NCI-H2107 treated with DMSO at 0.1 percent for 48 hours (cell line): ENCODE data around the gene WNT5B.

ENCODE experiments used
- DNase-seq: peaks from one replicate; lab custom pipeline; 2025; ENCODE audit not compliant: unreplicated experiment; lab: John Stamatoyannopoulos, UW

WNT5B gene

DNA sequence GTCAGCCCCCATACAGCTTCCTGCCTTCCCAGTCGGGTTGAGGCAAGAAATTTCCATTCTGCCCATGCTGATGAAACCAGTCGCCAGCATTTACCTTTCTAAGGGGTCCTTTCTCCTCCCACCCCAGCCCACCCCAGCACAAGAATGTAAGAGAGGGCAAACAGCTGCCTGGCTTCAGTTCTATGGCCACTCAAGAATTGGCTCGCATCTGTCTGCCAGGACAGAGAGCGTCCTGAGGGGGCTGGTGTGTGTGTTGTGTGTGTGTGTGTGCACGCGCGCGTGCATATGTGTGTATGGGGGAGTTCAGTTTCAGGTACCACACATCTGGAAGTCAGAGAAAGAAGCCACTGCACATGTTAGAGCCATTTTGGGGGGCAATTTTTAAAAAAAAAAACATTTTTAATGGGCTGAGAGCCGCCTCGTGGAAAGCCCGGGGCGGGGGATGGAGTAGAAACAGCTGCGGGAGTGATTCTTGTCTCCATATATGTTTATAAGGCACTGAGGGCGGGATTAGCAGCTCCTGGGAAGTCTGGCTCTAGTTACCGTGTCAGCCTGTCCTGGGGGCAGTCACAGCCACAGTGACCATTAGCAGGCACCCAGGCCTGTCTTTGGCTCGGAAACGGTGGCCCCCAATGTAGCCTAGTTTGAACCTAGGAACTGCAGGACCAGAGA is at the start of gene WNT5B:
Gene WNT5B (plus strand): TSS at position 566 of the 672 bp plus-strand sequence. CDS start 2,124 bp downstream, outside the sequence.
- DNase-seq: no peak

DNA sequence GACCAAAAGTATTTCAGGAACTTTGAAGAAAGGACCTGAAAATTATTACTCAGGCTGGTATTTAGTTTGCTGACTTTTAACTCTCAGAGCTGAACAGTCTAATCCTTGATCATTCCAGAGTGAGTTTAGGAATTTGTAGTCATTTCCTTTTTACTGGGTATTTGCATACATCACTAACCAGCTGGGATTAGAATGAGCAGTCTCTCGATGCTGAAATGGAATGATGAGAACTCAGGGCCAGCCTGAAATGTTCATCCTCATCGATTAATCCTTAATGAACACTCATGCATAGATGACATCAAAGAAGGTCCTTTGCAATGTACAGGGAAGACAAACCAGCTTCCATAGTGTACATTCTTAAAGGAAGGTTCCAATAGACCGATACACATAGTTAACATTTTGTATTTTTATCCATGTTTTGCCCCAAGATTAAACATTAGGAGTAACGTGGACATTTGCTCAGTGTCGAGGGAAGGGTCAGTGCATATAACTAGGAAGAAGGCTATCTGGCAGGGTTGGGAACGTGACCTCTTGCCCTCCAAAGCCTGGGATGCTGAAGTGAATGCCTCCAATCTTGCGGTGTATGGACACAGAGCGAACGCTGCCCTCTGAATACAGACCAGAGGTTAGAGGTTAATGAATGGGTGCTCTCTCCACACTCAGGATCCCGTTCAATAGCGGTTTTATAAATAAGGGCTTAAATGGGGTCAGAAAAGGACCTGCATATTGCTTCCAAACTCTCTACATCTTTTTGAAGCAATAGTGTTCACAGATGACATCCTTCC is 49.2 kb upstream of the WNT5B start:
- no peak for DNase-seq

DNA sequence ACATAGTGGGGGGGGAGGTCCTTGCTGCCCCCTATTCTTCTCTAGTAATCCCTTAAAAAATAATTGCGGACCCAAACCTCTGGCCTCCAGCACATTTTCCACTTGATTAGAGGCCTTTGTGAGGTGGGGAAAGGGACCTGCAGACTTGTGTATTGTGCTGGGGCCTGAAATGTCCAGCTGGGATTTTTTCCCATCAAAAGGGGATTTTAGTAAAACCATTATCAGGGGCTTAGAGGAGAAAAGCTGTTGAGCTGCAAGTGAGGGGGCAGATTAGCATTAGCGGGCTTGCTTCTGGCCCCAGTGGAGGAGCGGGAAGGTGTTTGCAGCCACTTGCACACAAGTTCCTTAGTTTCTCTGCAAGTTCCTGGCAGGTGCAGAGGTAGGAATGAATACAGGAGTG is 48.5 kb upstream of the WNT5B start:
- DNase-seq: no peak

DNA sequence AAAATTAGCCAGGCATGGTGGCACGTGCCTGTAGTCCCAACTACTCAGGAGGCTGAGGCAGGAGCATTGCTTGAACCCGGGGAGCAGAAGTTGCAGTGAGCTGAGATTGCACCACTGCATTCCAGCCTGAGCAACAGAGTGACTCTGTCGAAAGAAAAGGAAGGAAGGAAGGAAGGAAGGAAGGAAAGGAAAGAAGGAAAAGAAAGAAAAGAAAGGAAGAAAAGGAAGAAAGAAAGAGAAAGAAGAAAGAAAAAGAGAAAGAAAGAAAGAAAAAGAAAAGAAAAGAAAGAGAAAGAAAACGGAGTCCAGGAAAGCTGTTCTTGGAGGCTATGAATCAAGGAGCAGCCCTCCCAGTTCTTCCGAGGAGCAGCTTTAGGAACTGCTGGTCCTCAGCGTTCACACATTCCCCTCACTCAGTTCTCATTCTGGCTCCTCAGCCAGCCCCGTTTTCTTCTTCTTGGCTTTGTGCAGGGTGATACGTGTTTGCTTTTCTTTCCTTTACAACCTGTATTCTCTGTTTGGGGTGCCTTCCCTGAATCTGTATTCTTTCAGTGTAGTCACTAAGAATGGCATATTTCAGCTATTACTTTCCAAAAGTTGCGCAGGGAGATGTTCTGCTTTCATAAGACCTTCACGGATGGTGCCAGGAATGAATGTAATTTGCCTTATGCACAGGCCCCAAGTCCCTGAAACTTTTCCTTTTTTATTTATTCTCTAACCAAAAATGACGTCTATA is 46.9 kb upstream of the WNT5B start:
- DNase-seq: no peak

DNA sequence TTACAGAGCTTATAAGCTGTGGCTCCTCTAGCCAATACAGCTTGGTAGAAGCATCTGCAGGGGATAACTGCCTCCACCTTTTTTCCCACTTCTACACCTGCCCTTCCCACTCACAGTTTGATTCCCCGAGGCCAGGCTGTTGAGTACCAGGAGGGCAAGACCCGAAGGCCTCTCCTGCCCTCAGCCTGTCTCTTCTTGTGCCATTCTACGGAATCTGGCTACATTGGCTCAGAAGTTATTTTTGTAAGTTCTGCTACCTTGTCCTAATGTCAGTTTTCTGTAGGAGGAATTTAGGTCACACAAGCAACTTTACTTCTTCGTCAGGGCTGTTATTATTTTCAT is 46.4 kb upstream of the WNT5B start:
- no peak for DNase-seq

DNA sequence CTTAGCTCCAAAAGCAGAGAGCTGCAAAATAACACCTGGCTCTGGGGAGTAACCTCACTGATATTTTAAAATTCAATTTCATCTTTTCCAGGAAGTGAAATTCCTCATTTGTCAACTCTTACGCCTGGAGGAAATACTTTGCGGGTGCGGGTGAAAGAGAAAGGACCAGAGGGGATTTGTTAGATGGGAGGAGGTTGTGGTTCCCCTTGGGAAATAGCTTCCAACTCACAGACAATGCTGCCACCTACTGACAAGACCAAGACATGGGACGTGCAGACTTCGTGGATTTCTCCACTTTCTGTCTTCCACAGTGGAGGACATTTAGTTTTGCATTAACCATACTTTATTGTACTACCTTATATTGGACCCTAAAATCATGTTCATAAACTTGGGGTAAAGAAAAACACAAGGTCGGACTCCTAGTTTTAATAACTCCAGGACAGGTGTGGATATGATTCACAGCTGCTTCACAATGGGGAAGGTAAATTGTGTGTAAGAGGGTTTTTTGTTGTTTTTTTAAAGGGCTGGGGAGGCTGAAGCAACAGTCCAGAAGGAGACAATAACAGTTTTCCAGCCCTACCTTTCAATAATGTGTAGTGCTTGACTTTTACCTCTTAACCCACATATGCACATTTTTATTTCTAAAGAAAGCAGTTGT is 45.5 kb upstream of the WNT5B start:
- peak; percentile 73 for DNase-seq

DNA sequence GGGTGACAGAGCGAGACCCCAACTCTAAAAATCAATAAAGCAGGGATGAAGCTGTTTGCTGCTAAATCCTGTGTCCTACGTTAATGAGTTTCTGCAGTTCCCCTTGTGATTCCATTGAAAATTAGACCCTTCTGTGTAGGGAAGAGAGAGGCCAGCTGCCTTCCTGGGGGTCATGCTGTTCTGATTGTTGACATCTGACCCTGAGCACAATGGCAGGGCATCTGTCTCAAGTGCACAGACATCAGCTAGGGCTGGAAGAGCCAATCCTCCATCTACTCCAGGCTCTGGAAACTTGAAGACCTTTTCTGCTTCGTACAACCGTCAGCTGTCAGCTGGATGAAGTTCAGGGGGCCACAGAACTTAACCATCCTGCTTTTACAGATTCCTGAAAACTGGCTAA is 44.7 kb upstream of the WNT5B start:
- DNase-seq: no peak

DNA sequence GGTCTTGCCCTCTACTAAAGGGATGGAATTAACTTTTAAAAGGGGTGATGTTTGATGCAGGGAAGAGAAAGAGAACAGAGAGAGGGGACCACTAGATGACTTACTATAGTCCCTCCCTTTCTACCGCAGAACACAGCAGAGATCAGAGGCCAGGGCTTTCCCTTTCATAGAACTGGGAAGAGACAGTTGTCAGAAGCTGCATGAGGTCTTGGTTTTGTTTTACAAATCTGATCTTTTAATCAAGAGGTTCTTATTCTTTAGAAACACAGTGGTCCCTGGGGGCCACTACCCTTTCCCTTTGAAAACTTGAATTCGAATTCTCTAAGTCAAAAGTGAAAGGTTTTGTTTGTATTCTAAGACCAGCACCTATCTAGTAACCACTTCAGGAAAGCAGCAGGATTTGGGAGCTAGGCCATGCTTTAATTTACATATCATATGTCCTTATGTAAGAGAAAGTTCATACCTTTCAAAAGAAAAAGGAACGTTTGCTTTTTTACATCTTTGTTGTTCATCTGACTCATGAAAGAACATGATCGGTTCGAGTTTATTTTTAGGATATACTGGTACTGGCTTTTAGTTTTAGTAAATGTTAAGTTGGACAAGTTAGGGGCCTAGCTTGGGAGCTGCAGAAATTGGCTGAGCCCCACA is 41.0 kb upstream of the WNT5B start:
- peak; percentile 62 for DNase-seq

DNA sequence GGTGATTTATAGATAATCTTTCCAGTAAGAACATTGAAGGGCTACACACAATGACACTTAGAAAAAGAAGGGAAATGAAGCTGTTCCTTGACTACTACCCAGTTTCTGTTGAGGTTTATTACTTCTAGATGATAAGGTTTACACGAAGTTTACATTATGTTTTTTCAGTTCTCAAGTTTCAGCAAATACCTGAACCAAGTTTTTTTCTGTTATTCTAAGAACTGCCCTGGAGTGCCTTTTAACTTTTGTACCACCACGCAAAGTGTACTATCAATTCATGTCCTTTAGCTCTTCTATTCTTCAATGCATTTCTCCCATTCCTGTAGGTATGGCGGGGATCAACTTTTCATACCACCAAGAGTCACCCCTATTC is 40.5 kb upstream of the WNT5B start:
- DNase-seq: no peak

DNA sequence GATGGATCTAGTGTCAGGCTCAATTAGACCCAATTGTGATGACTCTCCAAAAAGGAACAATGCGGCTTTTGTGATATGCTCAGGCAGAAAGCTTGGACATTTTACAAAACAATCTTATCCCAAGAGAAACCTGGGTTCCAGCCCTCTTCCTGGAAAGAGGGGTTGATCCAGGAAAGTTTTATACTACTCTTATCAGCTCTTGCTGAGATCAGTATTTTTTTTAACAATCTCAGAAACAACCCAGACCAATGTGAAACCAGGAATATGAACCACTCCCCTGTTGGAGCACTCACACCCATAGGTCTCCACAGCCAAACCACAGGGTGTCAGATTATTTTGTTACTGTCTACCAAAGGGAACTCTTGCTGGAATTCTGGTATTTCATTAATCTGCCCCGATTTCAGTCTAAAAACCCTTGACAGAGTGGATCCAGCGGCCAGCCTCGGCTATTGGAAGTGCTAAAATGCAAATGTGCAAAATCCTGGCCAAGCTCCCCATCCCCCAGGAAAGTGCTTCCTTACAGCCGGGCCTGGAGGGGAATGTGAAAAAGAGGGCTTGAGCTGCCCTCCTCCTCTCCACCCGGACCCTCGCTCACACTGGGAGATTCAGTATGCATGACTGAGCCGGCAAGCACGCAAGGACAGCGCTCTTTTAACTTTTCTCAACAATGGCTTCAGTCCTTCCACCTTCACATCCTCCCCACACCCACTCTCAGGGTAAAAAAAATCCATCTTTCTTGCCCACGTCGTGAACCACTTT is 38.6 kb upstream of the WNT5B start:
- DNase-seq: peak; percentile 33

DNA sequence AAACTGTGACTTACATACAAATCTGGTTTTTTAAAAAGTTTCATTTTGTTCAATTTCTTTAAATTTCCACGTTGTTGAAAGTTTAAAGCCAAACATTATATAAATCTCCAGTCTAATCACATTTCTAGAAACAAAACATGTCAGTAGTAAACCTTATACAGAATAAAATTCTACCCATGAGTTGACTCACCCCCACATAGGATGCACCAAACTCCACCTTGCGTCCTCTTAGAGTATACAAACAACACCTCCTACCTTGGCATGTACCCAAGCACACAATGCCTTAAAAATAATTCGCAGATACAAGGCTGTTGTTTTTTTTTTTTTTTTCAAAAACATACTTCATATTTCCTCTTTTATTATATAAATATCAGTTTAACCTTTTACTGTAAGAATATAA is 38.0 kb upstream of the WNT5B start:
- peak; percentile 42 for DNase-seq

DNA sequence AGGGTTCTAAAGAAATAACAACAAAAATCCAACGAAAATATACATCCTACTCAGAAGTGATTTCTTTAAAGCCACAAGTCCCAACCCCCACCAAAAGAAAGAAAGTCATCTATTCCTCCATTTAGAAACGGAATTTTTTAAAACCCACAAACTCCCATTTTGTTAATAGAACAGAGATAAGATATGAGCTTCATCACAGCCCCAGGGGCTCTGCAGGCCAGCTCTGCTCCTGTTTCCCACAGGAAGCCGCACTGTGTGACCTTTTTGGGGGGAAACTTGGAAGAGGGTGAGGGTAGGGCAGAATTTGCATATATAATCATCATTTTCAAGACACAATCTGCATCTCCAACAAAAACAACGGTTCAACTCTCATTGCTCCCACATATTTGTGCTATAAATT is 37.5 kb upstream of the WNT5B start:
- DNase-seq: no peak

DNA sequence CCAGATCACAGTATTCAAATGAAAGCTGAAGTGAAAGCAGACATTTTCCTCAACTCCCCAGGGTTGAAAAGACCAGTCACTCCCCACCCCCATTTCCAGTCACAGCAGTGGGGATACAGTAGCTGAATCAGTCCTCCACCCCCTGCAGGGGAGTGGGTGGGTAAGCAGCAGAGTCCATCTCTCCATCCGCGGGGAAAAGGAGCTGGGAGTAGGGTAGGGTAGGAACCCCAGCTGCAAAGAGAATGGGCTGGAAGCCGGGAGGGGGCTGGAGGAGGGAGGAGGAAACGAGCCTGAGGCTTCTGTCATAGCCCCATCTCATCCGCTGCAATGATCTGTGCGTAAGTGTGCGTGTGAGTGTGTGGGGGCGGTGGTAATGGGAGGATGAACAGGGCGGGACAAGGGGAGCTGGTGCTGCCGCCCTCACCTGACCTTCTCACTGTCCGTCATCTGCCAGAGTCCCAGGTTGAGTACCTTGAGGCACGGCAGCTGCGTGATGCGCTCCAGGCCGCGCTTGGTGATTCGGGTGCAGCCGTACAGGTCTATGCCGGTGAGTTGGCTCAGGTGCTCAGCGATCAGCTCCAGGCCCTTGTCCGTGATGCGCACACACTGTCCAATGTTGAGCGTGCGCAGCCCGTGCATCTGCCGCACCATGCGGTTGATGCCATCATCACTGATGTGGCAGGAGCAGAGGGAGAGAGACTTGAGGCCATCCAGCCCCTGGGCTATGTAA is 36.4 kb upstream of the WNT5B start:
- DNase-seq: peak; percentile 39

DNA sequence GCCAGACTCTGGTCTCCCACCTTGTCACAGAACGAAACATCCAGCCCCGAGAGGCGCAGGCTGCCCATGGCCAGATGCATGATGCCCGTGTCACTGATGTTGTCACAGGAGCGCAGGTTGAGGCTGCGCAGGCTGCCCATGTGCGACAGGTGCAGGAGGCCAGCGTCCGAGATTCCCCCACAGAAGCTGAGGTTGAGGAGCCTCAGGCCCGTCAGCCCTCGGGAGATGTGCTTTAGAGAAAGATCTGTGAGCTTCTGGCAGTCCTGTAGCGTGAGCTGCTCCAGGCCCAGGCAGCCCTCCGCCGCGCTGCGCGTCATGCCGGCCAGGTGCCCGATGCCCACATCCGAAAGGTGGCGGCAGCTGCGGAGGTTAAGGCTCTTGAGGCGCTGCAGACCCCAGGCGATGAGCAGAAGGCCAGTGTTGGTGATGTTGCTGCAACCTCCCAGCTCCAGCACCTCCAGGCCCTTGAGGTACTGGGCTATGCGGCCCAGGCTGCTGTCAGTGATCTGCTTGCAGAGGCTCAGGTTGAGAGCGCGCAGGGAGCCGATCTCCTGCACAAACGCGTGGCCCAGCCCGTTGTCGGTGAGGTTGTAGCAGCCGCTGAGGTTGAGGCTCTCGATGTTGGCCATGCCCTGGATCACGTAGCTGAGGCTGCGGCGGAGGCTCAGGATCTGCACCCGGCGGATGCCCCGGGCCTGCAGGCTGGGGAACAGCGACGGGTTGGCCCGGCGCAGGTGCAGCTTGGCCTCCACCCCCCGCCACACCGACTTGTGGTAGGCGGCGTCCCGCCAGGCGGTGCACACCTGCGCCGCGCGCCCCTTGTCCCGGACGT is 35.6 kb upstream of the WNT5B start:
- DNase-seq: peak; percentile 77

DNA sequence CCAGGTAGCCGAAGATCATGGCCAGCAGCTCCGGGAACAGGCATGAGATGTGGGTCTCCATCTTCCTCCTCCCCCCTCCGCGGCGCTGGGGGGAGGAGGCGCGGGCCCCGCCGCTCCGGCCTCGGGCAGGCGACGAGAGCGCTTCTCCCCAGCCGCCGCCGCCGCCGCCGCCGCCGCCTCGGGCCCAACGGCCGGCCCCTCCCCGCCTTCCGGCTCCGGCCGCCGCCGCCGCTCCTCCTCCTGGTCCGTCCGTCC is 35.1 kb upstream of the WNT5B start:
- no peak for DNase-seq

DNA sequence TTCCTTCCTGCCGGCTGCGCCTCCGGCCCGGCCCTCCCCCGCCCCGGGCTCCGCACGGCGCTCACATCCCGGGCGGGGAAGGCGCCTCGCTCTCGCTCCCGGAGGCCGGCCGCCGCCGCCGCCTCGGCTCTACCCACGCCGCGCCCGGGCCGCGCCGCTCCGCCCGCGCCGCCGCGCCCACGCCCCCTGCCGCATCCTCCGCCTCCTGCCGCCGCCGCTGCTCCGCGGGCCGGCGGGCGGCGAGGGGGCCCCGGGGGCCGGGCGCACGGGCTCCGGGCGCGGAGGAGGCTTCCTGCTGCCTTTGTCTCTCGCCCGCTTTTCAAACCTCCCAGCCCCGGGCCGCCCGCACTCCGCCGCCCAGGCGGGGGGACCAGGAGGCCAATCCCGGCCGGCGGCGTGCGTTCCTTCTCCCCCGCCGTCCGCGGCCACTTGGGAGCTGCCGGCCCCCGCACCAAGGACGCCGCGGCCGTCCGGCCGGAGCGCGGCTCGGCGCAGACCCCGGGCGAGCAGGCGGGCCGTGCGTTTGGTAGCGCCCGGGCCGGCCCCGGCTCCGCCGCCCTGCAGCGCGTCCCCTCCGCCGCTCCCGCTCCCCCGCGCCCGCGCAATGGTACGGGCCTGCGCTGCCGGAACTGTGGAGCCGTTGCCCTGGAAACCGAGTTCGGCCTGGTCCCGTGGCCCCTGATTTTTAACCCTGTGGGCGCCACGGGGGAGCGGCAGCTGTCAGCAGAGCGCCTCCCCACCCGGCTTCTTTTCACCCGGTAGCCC is 34.6 kb upstream of the WNT5B start, which contains the start of gene FBXL14:
Gene FBXL14 (minus strand): TSS at position 321 of the 765 bp plus-strand sequence. CDS start 515 bp downstream, outside the sequence.
- DNase-seq: peak; percentile 53

DNA sequence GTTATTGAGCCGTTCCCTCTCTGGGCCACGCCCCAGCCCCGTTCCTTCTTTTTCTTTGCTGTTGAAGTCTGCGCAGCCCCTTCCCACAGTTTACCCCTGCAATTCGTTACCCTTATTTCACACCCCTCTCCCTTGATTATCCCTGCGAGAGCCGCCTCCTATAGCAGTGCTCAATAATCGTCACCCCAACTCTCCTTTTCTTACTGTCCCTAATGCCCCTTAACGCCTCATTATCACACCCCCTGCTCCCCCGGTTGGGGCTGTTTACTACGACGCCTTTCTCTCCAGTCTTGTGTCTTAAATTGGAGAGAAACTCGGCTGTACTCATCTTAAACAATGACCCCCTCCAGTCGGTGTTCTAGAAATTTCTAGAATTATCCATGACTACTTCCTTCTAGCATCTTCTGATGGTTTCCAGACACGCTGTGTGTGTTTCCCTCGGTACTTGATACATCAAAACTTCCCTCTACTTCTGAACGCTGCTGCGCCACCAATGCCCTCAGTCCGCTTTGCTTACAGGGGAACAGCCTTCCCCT is 33.9 kb upstream of the WNT5B start:
- no peak for DNase-seq
